Limb (tissue), 2 donors: ENCODE results near the gene C10orf90.

Source experiments
- DNase-seq, 2 donors: peaks; one replicate each; pipeline ENCODE4 v3.0.0-alpha.2; 2016; ENCODE audit errors: extremely low spot score in 2 of 2

C10orf90 gene

DNA sequence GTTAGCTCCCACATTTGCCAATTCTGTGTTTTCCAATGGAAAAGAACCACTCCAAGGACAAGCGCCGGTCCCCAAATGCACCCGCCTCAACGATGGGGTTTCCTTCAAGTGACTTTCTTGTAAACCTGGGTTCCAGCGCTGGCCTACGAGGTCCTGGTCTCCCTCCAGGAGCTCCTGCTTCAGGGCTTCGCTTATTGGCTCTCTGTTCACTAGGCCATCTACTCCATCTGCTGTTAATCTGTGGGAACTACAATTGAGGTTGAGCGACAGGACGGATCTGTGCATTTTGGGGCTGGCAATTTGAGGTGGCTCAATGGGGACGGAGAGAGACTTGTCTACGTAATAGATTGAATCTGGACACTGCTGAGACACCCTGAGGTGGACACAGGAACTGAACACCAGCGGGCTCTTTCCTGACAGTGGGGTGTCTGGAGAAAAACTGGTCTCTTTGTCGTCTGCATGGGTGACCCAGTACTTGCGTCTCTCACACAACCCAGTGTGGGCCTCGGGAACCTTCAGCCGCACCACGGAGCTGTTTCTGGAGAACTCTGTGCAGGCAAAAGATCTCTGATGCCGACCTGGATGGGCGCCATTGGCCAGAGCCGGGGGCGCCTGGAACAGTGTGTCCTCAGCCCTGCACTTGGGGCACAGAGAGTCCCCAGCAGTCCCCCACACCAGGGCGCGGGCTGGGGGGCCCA, 166.3 kb downstream of the C10orf90 start:
- peak; percentile 50 to 66 for DNase-seq

DNA sequence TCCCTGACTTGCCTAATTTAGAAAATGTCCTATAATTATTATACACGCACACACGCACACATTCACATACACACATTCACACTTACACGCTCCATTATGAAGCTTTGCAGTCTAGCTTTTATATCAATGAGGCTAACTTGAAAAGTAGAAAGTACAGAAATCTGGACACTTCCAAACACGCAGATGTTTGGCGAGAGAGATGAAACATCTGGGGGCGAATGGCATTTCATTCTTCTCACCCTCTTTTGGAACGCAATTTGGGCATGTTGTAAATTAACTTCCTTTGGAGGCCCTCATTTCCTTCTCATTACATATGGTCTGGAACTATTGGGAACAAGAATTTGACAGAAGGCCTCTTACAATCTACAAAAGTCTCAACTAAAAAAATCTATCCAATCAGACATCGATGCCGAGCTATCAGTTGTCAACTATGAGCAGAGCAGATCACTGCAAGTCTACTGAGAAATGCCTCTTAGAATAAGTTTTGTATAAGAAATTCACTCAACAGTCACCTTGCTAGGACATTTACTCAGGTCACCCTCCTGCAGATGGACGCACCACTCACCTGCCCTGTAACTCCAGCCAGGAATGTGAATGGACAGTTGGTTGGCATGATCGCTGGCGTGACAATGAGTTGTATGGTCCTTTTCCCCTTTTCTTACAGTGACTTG, 167.0 kb downstream of the C10orf90 start:
- DNase-seq, result no peak

DNA sequence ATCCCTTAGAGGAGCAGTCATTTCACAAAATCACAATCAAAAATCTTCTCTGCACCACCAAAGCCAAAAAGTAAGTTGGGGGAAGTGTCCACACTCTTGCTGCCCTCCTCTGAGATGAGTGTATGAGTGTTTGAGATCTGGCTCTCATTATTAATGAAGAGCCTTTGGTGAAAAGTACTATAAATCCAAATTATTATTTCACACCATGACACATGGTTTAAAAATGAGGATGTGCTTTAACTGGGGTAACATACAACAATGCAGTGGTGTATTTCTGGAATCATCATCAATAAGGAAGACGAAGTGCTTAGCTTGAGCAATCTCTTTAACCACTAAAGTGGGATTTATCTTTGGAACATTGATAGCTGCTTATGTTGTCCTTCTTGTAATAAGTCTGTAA, 168.1 kb downstream of the C10orf90 start:
- DNase-seq, result no peak

DNA sequence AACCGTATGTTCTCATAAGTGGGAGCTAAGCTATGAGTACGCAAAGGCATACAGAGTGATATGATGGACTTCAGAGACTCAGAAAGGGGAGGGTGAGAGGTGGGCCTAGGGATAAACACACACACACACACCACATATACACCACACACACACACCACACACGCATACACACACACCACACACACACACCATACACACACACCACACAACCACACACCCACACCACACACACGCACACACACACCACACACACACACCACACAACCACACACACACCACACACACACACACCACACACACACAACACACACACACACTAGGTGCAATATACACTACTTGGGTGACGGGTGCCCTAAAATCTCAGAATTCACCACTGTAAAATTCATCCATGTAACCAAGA, 168.7 kb downstream of the C10orf90 start:
- DNase-seq, result no peak

DNA sequence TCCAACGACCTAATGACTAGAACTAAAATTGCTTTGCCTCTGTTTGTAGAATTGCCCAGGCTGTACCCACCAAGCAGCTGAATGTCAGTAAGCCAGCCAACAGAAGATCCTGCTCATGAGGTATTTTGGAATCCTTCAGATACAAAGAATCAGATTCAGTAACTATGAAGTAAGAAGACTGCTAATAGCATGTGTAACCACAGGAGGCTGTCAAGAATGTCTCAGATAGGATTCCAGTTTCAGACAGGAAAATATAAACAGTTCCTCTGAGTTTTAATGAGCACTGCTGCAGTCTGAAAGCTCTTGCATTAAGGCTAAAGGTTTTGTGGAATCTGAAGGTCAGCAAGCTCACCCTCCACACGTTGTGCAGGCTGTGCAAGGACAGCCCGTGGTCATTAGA, 169.6 kb downstream of the C10orf90 start:
- no peak for DNase-seq

DNA sequence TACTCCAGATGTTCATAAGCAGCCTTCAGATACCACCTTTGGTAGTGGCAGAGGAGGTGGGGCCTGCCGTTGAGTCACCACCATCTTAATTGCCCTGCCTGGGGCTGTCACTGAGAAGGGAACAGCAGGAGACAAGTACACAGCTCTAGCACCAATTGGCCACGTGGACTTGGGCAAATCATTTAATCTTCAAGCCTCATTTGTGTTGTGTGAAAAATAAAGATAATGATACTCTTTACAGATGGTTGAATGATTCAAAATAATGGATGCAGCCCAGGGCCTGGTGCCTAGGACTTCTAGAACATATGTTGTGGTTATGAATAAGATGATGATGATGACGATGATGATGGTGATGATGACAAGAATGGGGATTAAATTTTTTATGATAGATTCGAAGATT, 170.3 kb downstream of the C10orf90 start:
- DNase-seq, result no peak

DNA sequence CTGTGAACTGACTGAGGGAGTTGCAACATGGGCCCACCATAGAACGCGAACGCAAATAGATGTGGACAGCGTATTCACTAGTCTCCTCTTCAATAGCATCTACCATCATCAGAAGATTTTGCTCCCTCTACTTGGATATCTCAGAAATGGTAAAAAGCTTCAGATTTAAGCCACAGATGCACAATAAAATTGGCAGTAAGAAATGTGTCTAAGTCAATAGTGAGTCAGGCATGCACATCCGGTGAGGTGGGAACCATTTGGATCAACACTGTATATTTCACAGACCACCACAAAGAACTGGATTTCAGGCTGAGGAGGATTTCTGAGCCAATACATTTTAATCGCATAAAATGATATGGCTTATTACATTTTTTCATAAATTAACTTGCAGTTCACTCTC, 170.7 kb downstream of the C10orf90 start:
- DNase-seq, result no peak

DNA sequence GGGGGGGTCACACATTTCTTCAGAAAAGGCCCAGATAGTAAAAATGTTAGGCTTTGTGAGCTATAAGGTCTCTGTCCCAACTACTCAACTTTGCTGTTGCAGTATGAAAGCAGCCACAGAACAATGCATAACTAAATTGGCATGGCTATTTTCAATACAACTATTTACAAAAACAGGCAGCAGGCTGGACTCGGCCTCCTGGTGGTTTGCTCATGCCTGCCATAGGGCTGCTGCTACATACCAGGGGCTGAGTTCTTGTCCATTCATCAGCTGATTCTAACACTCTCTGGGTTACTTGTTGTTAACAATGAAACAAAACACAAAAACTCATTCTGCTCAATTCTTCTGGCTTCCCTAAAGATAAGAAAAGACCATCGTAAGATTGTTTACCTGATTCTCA, 172.8 kb downstream of the C10orf90 start:
- DNase-seq, result no peak

DNA sequence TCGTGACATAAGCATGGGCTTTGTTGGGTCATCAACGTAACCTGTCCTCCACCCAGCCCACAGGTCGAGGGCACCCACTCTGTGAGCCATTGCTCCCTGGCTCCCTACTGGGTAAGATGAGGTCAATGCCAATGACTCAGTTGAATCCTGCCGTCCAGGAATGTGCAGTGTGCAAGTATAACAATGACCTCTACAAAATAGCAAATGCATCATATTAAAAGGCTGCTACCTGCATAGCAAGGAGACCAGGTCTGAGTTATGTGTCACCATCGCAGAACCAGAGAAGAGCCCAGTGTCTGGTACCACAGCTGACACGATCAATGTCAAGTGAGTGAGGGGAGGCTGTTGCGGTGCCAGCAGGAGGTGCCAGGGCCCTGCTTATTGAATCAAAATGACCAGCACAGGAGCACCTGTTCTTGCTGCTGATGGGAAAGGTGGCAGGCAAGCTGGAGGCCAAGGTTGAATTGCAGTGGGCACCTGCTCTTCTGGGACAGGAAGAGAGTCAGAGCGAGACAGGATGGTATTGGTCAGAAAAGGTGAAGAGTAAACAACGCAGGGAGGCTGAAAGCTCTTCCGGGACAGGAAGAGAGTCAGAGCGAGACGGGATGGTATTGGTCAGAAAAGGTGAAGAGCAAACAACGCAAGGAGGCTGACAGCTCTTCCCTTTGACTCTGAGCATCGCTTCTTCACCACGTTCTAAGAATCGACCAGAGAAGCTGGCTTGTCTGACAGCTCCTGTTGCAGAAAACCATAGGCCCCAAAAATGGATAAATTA, 173.5 kb downstream of the C10orf90 start:
- DNase-seq, result no peak

DNA sequence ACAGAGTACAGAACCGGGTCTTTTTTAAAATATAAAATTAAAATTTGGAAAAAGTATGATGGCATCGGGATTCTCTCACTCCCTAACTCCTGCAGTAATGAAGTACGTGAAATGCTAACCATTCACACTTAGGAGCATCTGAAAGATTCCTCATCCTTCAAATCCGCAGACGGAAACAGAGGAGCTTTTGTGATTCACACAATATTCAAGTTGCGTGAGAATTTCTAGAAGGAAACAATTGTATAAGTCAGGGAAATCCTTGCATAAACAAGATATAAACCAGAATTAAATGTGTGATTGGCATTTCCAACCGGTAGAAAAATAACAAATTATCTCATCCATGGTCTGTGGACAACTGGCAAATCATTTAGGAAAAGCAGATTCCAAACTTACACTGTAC, 179.0 kb downstream of the C10orf90 start:
- DNase-seq, result no peak

DNA sequence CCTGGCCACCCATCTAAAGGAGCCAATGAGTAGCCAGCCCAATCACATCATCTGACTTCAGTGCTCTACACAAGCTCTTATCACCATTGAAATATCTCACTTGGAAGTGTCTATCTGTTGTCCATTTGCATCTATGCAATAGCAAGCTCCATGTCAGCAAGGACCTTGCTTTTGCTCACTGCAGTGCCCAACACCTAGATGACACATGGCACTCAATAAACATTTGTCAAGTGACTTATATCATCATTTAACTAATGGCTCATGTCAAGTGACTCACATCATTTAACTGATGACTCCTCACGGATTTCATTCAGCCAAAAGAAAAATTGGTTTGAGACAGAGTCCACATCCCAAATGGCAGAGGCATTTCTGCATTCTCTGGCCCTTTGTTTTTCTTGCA, 189.3 kb downstream of the C10orf90 start:
- no peak for DNase-seq

DNA sequence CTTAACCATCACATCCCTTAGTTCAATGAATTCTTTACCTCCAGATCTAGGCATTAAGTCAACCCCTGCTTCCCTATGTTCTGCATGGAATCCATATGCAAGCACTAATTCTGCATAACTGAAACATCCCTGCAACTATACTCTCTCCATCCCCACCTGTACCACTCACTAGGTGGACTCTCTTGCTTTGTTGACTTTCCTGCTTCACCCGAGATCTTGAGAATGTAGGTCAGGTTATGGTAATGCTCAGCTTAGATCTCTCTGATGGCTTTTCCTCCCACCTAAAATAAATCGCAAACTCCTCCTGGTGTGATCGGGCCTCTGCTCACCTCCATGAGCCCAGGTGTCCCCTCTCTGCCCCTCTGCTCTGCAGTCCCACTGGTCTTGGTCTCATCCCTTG, 189.8 kb downstream of the C10orf90 start:
- DNase-seq, result no peak

DNA sequence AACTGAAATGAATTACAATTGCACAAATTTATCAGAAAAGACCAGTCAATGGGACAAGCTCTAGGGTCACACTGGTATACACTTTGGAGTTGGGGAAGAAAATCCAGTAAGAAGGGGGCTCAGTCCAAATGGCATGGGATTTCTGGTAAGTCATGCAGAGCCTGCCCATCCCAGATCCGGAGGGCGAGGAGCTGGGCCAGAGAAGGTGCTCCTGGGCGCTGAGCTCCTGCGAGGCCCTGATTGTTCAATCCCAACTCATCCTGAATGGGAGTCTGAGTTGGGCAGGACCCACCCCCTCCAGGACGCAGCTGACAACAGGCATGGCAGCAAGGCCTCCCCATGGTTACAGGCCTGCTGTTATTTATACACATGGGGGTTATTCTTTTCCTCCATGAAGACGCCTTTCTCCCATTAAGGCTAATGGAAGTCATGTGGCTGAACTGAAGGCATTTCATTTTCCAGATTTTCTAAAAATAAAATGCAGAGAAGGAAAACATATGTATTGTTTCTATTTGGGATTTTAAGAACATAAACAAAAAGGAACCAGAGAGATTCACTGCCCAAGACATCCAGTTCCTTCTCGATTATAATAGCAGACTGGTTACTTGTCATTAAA, 191.1 kb downstream of the C10orf90 start:
- no peak for DNase-seq

DNA sequence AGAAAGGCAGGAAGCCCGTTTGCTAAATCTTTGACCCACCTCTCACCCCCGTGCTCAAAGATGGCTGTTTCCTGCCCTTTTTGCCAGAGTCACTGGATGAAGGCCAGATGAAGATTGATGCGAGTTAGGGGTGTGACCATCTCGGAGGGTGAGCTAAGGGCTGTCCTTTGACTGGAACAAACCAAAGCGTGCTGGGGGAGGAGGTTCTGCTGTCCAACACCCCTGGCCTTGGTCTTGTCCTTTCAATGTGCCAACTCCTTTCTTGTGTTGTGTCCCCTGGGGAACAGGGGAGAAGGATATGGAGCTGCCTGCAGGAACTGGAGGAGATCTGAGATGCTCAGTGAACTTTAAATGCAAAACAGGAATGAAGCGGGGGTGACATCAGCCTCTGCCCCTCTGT, 191.9 kb downstream of the C10orf90 start:
- no peak for DNase-seq

DNA sequence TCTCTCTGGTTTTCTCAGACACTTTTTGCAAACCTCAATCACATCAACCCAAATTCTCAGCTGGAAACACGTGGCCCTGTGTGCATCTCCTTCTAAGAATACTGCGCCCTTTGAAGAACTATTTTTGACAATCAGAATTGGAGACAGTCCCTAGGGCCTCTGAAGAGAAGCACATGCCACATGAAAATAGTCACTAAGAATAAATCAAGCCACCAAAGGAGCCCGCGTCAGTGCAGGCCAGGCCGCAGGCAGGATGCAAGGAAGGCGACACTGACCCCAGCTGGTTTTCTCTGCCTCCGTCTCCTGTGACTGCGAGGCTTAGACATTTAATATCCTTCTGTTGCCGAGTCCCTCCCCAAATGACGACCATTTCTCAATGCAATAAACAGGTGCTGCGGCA, 194.2 kb downstream of the C10orf90 start:
- DNase-seq, result peak; percentile 67 to 87

DNA sequence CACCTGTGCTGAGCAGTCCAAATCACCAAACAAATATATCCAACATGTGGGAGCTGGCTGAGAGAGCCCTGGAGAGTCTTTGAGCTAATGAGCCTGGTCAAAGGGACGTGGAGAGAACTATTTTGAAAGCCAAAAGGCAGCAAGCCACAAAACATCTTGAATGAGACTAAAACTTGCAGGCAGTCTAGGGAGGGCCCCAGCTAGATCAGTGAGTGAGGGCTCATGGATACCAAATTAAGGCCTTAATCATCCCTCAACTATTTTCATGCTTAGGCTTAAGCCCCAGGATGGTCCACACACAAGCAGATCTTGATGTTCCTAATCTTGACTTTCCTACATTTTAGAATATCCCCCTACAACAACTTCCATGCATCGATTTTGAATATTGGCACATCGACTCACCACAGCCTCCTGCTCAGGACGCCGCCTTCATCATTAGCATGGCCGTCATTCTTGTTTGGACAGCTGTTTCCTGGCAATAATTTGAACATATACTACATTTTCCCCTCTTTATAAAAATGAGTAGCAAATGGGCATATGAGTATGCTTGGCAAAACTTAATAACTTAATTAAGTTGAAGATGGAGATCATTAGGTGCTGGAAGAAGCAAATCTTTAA, 195.3 kb downstream of the C10orf90 start:
- DNase-seq, result no peak

DNA sequence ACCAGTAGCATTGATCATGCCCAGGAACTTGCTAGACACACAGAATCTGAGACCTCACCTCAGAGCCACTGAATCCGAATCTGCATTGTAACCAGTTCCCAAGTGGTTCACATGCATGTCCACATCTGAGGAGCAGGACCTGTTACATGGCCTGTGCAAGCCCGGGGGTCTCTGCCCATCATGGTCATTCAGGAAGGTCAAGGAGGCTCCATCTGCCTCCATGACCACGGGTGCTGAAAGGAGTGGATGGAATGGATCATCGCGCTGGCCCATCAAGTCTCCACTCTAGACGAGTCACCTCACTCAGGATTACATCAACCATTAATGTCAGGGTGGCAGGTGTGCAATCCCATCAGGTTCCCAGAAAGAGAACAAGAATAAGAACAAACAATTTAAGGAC, 196.5 kb downstream of the C10orf90 start:
- DNase-seq, result no peak

DNA sequence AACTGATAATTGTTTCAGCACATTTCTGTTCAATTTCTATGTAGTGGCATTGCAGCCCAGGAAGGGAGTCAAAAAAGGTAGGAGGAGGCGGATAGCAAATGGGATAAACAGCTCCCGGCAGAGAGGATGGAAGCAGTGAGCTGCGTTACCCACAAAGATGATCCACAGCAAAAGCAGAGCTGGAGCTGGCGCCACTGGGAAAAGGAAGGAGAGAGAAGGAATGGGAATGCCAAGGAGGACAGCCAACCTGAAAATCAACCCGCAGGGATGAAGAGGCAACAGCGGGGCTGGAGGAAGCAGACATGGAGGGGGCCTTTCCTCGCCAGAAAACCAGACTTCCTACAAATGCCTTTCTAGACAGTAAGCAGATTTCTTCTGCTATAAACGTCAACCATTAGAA, 199.5 kb downstream of the C10orf90 start:
- DNase-seq, result no peak

DNA sequence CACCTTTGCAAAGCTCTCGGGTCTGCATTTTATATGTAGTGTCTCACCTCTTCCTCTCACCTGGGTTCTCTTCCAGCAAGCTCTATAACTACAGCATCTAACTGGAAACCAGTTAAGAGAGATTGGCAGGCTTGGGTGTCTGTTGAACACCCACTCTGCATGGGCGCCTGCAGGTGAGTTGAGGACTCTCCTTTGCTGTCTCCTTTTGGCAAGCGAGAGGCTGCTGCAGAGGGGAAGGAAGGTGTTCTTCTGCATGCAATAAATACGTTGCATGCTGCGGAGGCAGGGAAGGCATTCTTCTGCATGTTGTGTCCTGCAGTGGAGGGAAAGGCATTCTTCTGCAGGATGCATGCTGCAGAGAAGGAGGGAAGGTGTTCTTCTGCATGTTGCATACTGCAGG, 200.8 kb downstream of the C10orf90 start:
- no peak for DNase-seq

DNA sequence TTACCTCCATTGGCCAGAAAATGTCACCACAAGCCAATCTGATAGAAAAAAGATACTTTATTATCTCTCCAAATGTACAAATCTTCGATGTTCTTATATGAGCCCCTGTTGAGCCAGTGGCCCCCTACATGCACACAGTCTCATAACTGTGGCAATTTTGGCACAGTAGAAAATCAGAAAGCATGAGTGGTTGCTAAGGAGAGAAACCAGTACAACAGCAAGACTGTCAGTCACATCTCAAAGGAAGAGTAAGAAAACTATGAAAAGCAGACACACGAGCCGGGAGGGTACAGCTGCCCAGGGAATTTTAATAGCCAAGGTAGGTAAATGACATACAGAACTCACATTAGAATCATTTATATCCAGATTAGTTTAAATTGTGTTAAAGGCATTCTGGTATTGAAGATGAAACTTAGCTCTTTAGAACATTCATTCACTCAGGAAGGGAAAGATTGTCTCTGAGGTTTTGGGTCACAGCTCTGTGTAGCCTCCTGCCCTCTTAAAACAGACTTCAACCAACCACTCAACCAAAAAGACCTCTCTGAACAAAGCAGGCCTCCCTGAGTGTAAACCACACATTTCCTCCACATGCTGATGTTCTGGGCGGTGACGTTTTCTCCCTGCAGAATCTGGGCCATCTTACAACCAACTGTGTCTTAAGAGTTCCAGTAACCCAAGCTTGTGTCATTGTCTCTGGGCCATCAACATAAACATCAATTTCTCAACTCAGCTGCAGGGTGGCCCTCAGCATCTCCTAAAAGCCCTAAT, 201.4 kb downstream of the C10orf90 start:
- no peak for DNase-seq

DNA sequence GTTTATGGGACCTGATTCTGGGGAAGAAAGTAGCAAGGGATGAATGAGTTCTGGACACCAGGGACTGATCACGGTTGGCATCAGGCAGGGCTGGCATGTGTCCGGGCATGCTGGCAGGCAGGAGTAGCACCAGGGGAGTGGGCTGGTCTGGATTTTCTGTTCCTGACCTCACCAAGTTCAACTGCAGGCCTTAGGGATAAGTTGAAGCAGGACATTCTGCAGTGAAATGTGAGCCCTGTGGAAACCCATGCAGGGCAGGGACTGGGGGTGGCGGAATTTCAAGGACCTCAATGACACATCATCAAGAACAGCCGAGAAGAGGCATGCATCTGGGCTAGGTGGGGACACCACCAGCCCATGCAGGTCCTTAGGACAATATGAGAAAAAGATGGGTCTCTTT, 202.0 kb downstream of the C10orf90 start:
- no peak for DNase-seq
